ENCODE measurements around the gene SAPCD2.

DNA sequence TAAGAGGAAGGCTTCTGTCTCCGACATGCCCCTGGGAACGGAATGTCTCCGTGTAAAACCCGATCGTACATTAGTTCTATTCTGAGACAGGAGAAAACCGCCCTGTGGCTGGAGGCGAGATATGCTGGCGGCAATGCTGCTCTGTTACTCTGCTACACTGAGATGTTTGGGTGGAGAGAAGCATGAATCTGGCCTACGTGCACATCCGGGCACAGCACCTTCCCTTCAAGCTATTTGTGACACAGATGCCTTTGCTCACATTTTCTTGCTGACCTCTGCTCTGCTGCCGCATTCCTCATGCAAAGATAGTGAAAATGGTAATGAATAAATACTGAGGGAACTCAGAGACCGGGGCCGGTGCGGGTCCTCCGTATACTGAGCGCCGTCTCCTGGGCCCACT lies 46.4 kb upstream of the SAPCD2 start:
- no peak for TF ChIP-seq TAF1 (IDR thresholded peaks at IDR 0.05; ENCODE audit: borderline replicate concordance, low read depth, low read length)
- TF ChIP-seq POLR2AphosphoS5 (IDR thresholded peaks at IDR 0.05; ENCODE audit: low read depth, low read length), result no peak

Measured in GM12892 (cell line).